CD4-positive, alpha-beta T cell treated with Interleukin-10 for 1 hour (primary cell): ENCODE results near the gene C21orf91.
A peak's percentile ranks its signal among the peaks of the same experiment; 100 is the strongest.

Experiments used
- DNase-seq: peaks from one replicate; pipeline ENCODE4 v3.0.0-alpha.2; 2020

C21orf91 gene

GRCh38 chr21:17796503-17796902, 22.7 kb downstream of the C21orf91 start:
- no peak for DNase-seq

GRCh38 chr21:17796037-17796403, 23.1 kb downstream of the C21orf91 start:
- no peak for DNase-seq

GRCh38 chr21:17795146-17796036, 23.8 kb downstream of the C21orf91 start:
- peak; percentile 60 for DNase-seq

DNA sequence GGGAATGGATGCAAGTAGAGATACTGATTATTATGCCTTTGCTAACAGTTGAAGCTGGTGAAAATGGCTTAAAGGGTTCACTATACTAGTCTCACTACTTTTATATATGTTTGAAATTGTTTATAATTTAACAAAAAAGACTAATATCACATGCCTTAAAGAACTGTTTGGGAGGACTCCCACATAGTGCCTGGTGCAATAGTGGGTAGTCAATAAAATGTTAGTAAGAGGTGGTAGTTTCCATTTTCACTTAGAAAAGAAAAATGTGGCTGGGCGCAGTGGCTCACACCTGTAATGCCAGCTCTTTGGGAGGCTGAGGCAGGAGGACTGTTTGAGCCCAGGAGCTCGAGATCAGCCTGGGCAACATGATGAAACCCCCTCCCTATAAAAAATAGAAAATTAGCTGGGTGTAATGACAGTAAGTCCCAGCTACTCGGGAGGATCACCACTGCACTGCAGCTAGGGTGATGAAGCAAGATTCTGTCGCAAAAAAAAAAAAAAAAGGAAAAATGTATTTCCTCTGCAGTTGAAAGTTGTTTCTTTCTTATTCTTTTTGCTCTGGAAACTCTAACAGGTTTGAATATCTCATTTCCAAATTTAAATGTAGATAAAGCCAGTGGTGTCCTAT, 24.5 kb downstream of the C21orf91 start:
- peak; percentile 49 for DNase-seq

- DNase-seq, result peak; percentile 64
Measured at GRCh38 chr21:17793246-17794123, 25.7 kb downstream of the C21orf91 start.

DNA sequence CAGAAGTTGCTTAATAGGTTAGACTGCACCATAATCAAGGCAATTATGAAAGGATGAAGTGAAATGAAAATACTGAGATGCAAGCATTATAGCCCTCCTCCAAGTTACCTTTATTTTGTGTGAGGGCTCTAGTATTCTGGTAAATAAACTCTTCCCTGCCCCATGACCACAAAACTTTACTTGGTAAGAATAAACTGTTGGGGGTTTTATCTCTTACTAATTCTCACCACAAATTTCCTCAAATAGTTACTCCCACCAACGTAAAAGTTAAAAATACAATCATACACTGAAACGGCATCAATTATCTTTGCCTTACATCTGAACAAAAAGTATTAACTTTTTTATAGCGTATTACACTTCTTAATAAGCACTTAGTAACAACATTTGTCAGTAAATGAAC, 29.5 kb downstream of the C21orf91 start:
- DNase-seq, result peak; percentile 69

- DNase-seq, result peak; percentile 42
Measured at GRCh38 chr21:17789069-17789468, 30.1 kb downstream of the C21orf91 start.

DNA sequence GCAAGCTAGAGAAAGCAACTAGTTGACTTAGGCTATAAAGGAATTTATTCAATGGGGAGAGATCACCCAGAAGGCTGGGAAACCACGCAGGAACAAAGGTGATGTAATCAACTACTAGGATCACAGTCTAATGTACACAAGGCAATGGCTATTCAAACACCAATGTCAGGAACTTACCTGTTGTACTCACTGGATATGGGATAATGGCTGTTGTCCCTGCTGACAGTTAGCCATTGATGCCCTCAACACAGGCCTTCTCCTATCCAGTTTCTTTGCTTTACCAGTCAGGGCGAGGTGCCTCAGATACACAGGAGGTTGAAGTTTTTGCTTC, 32.3 kb downstream of the C21orf91 start:
- no peak for DNase-seq

- DNase-seq, result no peak
Measured at GRCh38 chr21:17786071-17786850, 32.9 kb downstream of the C21orf91 start.

- no peak for DNase-seq
Measured at GRCh38 chr21:17785403-17785788, 33.8 kb downstream of the C21orf91 start.

DNA sequence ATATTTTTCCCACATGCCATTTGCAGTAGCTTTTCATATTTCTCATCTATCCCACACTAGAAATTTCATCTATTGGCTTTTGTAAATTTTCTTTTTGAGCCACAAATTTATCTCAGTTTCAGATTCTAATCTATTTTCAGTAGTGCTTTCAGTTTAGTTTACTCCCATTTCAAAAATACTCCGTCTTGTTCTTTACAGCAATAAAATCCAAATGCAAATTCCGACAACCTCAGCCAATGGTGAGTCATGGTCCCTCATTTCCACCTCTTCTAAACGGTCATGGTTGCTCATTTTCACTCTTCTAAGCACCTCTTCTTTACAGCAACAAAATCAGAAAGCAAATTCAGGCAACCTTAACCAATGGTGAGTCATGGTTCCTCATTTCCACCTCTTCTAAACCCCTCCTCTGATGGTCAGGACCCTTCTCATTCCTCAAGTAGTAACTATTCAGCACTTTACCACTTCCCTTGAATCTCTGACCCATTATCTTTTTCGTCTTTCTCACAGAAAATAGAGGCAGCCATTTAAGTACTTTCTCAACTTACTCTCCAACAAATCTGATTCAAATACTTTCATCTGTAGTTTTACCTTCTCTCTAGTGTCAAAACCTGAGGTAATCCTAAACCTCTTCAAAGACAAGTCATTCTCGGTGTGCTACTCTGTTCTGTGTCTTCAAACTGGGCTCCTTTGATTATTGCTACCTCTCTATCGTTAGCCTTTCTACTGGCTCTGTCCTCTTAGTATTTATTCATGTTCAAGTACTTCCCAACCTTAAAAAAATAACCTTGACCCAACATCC, 34.4 kb downstream of the C21orf91 start:
- DNase-seq, result peak; percentile 49

DNA sequence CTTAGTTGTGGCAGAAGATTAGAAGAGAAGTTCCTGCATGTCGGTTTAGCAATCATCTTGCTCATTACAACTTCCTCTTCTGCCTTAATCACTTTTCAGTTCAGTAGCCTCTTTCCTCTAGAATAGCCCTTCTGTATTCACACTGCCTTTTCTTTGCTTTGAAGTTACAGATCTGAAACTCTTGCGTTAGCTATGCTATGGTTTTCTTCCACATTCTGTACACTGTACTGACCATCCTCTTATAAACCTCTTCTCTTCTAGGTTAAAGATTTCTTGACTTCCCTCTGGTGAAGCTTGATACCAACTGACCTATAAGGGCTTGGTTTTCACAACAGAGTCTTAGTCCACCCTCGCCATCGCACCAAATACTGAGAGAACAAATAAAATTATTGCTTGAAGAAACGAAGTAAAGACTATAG, 35.0 kb downstream of the C21orf91 start:
- DNase-seq, result peak; percentile 50

- peak; percentile 58 for DNase-seq
Measured at GRCh38 chr21:17783481-17784179, 35.5 kb downstream of the C21orf91 start.

- no peak for DNase-seq
Measured at GRCh38 chr21:17783003-17783402, 36.2 kb downstream of the C21orf91 start.

GRCh38 chr21:17782051-17782450, 37.1 kb downstream of the C21orf91 start:
- DNase-seq, result peak; percentile 54

DNA sequence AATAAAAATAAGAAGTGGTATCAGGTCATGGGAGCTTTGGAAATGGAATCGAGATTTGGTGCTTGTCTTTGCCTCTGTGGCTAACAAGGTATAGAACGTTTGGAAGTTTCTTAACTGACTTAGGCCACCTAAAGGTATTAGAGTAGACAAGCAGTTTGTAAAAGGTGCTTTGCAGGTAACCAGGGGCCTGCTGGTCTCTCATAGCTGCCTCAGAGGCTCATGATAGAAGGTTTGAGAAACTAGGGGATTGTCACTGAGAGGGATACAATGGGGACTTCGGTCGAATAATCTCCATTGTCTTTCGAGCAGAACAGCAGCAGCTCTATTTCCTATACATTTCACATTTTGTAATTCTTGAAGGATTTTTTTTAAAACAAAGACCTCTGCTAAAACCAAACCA, 37.6 kb downstream of the C21orf91 start:
- no peak for DNase-seq

- DNase-seq, result peak; percentile 85
Measured at GRCh38 chr21:17780539-17780938, 38.6 kb downstream of the C21orf91 start.

DNA sequence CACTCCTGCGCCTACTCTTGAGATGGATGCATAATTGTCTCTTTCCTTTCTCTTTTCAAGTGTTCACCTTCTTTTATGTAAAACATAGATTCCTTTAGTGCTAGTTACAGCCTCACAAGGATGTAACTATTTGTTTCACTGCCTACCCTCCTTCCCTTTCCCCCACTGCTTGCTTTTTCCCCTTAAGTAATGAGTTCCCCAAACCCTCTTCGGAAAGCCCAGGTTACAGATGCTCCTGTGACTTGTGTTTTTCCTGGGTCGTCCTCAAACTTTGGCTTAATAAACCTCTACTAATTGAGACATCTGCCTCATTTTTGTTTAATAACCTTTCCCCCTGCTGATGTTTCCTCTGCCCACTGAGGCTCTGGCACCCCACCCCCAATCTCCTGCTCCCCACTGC, 39.2 kb downstream of the C21orf91 start:
- DNase-seq, result no peak

GRCh38 chr21:17779496-17779895, 39.7 kb downstream of the C21orf91 start:
- DNase-seq, result no peak

DNA sequence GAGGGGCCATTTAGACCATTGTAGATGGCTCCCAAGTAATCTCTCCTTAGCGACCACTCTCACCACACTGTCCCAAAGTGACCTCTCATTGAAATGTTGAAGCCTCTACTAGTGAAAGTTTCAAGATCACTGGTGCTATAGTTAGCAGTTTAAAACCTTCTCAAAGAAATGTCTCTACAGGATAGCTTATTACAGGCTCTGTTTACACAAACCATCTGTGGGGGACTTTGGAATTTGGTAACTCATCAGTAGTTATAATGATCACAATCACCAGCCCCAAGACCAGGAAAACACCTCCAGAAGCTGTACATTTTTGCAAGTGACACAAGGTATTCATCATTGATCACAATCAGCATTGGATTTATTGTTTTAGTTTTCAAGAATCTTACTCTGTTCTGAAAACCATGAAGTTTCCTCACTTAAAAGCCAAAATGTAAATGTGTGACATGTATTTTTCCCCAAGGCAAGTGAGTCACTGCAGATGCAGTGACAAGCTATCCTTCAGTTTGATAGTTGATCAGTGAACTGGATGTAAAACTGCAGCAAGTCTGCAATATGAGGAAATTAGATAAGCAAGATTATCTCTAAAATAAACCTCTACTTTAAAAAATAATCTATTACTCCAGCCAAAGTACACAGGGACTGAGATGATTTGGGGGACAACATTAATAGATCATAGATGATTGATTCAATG, 41.9 kb downstream of the C21orf91 start:
- no peak for DNase-seq
